PC-3 (cell line): Measurements from ENCODE around the gene HDAC9.

Experiments
- CTCF ChIP-seq: fragments of 300-600 bp; sonication (generic); conservative IDR thresholded peaks from 2 replicates; pipeline ENCODE4 v1.5.1; 2017; ENCODE audit warnings: antibody characterized with exemption, low read depth, mild to moderate bottlenecking, low read length
- EZH2phosphoT487 ChIP-seq: fragments of 300-600 bp; sonication (generic); IDR thresholded peaks from 2 replicates; pipeline ENCODE4 v1.6.1; 2018; ENCODE audit warnings: mild to moderate bottlenecking, antibody characterized with exemption, low read length, borderline replicate concordance

DNA sequence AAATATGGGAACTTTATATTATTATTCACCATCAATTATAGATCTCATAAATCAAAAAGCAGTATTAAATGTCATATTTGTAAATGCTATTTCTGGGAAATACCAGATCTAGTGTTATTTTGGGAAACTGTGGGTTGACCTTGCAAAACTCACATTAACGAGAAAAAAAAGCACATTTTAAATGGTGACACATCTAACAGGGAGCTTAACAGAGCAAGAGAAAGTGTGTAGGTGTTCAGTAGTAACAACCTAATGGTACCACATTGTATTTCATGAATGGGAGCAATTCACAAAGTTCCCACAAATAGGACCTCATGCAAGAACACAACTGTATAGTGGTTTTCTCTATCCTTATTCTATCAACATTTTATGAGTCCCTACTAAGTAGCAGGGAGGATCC lies 26.2 kb upstream of the HDAC9 start:
- TF ChIP-seq EZH2phosphoT487 (no peak), CTCF (no peak)
